ENCODE data around the gene PLXNA1. TPM values are rescaled to one million over a fixed set of nuclear protein-coding genes. Genes with fewer than 3 reads are reported as not detected.

Gene PLXNA1
- total and polyA plus RNA-seq, 10 of the 15 experiments (the other 5 are each of a cell fraction or from before 2014, with no cell fraction given) = 0.03 to 16.4 (median 2.5) TPM

GRCh38 chr3:126952261-126952982, 30.5 kb upstream of the PLXNA1 start:
- ChIA-PET SMC1A (ENCODE audit: uncharacterized antibody, unreplicated experiment) (interaction anchor here (0.9 kb wide), 1 partner anchor 29 kb away, joined by 3 read pairs; no protein-coding TSS in a partner anchor), POLR2A (no interaction called here), RAD21 (ENCODE audit: unreplicated experiment) (interaction anchor here (0.6 kb wide), 1 partner anchor 1413 kb away, joined by 3 read pairs; no protein-coding TSS in a partner anchor), CTCF (no interaction called here)
- H3K27me3 ChIP-seq (replicated peaks in 1 of 2; ENCODE audit: control insufficient read depth in 2 of 2, insufficient read depth in 2 of 2, low read length in 1 of 2) = no peaks in the 10 kb centered on the region
- H3K79me2 ChIP-seq (ENCODE audit: control insufficient read depth, insufficient read depth, low read length) = no peaks in the 10 kb centered on the region
- intact Hi-C loops (cut with micrococcal nuclease; ENCODE audit: unreplicated experiment) = no loop called here
- no peak overlapping the region for H3K9ac ChIP-seq (ENCODE audit: control insufficient read depth, insufficient read depth, low read length)
- no peak for DNase-seq (ENCODE audit: low read depth, low spot score)
- H2AFZ ChIP-seq (ENCODE audit: control insufficient read depth, low read depth, low read length) = no peak overlapping the region
- ATAC-seq = no peak
- peaks cover 18% of the 10 kb centered on the region for H3K4me1 ChIP-seq (ENCODE audit: control insufficient read depth, insufficient read depth, low read length)
- no peak overlapping the region for H3K4me3 ChIP-seq
- no peak overlapping the region for H3K4me2 ChIP-seq (ENCODE audit: control insufficient read depth, insufficient read depth)
- BruUV-seq (replicated peaks) = no TSS peak
- H3K9me3 ChIP-seq (replicated peaks; ENCODE audit: control insufficient read depth, insufficient read depth, low read length) = no peaks in the 10 kb centered on the region
- FAIRE-seq = no peak
- 92% methylated on average over 10 of the region's 10 CpGs for WGBS (ENCODE audit: insufficient coverage, insufficient replicate concordance, low lambda C conversion rate, missing lambda C conversion rate)
- no peaks in the 10 kb centered on the region; a peak in 1 of 4 replicates for H3K36me3 ChIP-seq (ENCODE audit: control insufficient read depth in 2 of 2, insufficient read depth in 2 of 2, low read length in 1 of 2)
- no peak for TF ChIP-seq NR2F1 (conservative IDR thresholded peaks at IDR 0.05)
- TF ChIP-seq CTCF (IDR thresholded peaks at IDR 0.05 in 2 of 3, conservative IDR thresholded peaks at IDR 0.05 in 1 of 3; ENCODE audit: control insufficient read depth in 2 of 3, extremely low read depth in 1 of 3, insufficient read depth in 1 of 3, low read depth in 3 of 3, low read length in 3 of 3) = no peak
- no peak for TF ChIP-seq RFX5 (IDR thresholded peaks at IDR 0.05; ENCODE audit: low read depth, low read length)
- no peak for TF ChIP-seq YBX1 (IDR thresholded peaks at IDR 0.05)
- TF ChIP-seq E2F4 (IDR thresholded peaks at IDR 0.05; ENCODE audit: low read depth, low read length) = no peak
- TF ChIP-seq MXI1 (IDR thresholded peaks at IDR 0.05; ENCODE audit: low read depth, low read length) = no peak
- no peak overlapping the region for H3K27ac ChIP-seq (ENCODE audit: control insufficient read depth, insufficient read depth)
- in situ Hi-C loops (cut with MboI) = no loop called here
- no peaks in the 10 kb centered on the region for H4K20me1 ChIP-seq (ENCODE audit: control insufficient read depth, insufficient read depth)
